OCI-LY1 (cell line): ENCODE data around the gene LITAFD.

ENCODE experiments used
- H2AFZ ChIP-seq: fragments of 200-600 bp; sonication (generic), shearing (Covaris generic); 2 replicates; pipeline ENCODE4 v1.6.0; 2014; ENCODE audit warnings: antibody characterized with exemption, mild to moderate bottlenecking, low read length
- H3F3A ChIP-seq: fragments of 200-600 bp; sonication (generic), shearing (Covaris generic); 2 replicates; pipeline ENCODE4 v1.6.0; 2014; ENCODE audit warnings: mild to moderate bottlenecking, antibody characterized with exemption, low read length, moderate library complexity; ENCODE audit not compliant: insufficient read depth
- H3K27ac ChIP-seq: fragments of 200-600 bp; sonication (generic); 2 replicates; pipeline ENCODE4 v1.5.1; 2014; ENCODE audit warnings: low read length, mixed run types, mild to moderate bottlenecking, low read depth; ENCODE audit not compliant: poor library complexity, severe bottlenecking
- H3K27me3 ChIP-seq: fragments of 200-600 bp; sonication (generic); 2 replicates; pipeline ENCODE4 v1.6.0; 2014; ENCODE audit warnings: antibody characterized with exemption, mild to moderate bottlenecking, low read length, moderate library complexity; ENCODE audit not compliant: insufficient read depth
- H3K36me3 ChIP-seq: fragments of 200-600 bp; sonication (generic); 2 replicates; pipeline ENCODE4 v1.6.1; 2014; ENCODE audit warnings: mild to moderate bottlenecking, antibody characterized with exemption, low read length, moderate library complexity, mixed read lengths; ENCODE audit not compliant: insufficient read depth
- H3K4me1 ChIP-seq: fragments of 200-600 bp; sonication (generic); 2 replicates; pipeline ENCODE4 v1.5.1; 2014; ENCODE audit warnings: mild to moderate bottlenecking, low read length, moderate library complexity; ENCODE audit not compliant: insufficient read depth, severe bottlenecking
- H3K4me2 ChIP-seq: fragments of 200-600 bp; sonication (generic), shearing (Covaris generic); 2 replicates; pipeline ENCODE4 v1.6.1; 2014; ENCODE audit warnings: low read length
- H3K4me3 ChIP-seq: fragments of 200-600 bp; sonication (generic); 2 replicates; pipeline ENCODE4 v1.5.1; 2014; ENCODE audit warnings: low read length, low read depth, mild to moderate bottlenecking, mixed read lengths; ENCODE audit not compliant: poor library complexity, severe bottlenecking
- H3K79me2 ChIP-seq: fragments of 200-600 bp; shearing (Covaris generic); 2 replicates; pipeline ENCODE4 v1.6.1; 2016; ENCODE audit warnings: mixed run types, low read length, mixed read lengths; ENCODE audit not compliant: insufficient read depth
- H3K9ac ChIP-seq: fragments of 200-600 bp; sonication (generic), shearing (Covaris generic); 2 replicates; pipeline ENCODE4 v1.6.1; 2014; ENCODE audit warnings: mild to moderate bottlenecking, low read length, mixed read lengths
- H3K9me2 ChIP-seq: fragments of 200-600 bp; sonication (generic), shearing (Covaris generic); 2 replicates; pipeline ENCODE4 v1.6.1; 2014; ENCODE audit warnings: low read depth, mild to moderate bottlenecking, low read length, mixed read lengths
- H3K9me3 ChIP-seq: fragments of 200-600 bp; shearing (Covaris generic); 2 replicates; pipeline ENCODE4 v1.6.1; 2014; ENCODE audit warnings: low read length, mixed read lengths
- H4K20me1 ChIP-seq: fragments of 200-600 bp; sonication (generic), shearing (Covaris generic); 2 replicates; pipeline ENCODE4 v1.6.0; 2016; ENCODE audit warnings: mild to moderate bottlenecking, low read length; ENCODE audit not compliant: insufficient read depth
- EZH2 ChIP-seq: fragments of 200-600 bp; sonication (generic), shearing (Covaris generic); IDR thresholded peaks from 2 replicates; pipeline ENCODE4 v1.8.0; 2017; ENCODE audit warnings: borderline replicate concordance, mixed run types, mild to moderate bottlenecking, antibody characterized with exemption, low read length, moderate library complexity, mixed read lengths
- TF ChIP-seq, protein P1 (sequence below): fragments of 200-600 bp; sonication (generic), shearing (Covaris generic); IDR thresholded peaks from 2 replicates; pipeline ENCODE4 v1.5.1; 2017; ENCODE audit warnings: mild to moderate bottlenecking, antibody characterized with exemption, low read length, moderate library complexity, mixed read lengths

The LITAFD gene

DNA sequence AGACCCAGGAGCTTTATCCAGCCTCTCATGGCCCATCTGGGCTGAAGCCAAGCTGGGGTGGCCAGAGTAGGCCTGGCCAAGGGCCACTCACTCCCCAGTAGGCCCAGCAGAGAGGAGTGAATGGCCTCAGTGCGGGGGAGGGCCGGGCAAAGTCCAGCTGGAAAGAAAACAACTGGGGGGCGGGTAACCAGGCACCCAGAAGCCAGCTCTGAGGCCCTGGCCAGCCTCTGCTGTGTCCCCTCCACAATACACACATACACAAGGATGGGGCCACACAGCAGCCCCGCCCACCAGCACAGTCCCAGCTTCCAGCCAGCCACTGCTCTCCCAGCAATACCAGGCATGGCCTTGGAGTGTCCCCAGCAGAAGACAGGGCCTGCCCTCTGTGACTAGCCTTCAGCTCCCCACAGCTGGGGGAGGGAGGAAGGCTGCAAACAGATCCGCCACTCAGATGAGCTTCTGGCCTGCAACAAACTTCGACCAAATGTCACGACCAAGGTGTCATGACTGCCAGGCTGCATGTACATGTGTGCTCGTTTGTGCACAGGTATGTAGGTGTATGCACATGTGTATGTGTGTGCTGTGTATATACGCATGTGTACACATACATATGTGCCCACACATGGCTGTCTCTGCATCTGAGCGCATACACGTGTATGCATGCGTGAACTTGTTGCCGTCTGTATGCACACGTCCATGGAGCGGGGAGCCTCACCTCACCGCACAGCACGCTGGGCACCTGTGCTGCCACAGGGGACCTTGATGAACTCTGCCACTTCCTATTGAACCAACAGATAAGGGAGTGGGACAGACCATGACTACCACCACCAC lies 18.3 kb upstream of the LITAFD start:
- no peaks in the 10 kb centered on the region for H4K20me1 ChIP-seq
- H3K27me3 ChIP-seq: no peaks in the 10 kb centered on the region
- H3K36me3 ChIP-seq: peaks cover 21% of the 10 kb centered on the region; the same call in 1 of the 2 replicates
- no peaks in the 10 kb centered on the region for H3F3A ChIP-seq
- H3K4me2 ChIP-seq: peak overlapping the region; percentile 36; the same call in 1 of the 2 replicates
- no peak overlapping the region for H3K4me3 ChIP-seq
- TF ChIP-seq, protein P1, sequence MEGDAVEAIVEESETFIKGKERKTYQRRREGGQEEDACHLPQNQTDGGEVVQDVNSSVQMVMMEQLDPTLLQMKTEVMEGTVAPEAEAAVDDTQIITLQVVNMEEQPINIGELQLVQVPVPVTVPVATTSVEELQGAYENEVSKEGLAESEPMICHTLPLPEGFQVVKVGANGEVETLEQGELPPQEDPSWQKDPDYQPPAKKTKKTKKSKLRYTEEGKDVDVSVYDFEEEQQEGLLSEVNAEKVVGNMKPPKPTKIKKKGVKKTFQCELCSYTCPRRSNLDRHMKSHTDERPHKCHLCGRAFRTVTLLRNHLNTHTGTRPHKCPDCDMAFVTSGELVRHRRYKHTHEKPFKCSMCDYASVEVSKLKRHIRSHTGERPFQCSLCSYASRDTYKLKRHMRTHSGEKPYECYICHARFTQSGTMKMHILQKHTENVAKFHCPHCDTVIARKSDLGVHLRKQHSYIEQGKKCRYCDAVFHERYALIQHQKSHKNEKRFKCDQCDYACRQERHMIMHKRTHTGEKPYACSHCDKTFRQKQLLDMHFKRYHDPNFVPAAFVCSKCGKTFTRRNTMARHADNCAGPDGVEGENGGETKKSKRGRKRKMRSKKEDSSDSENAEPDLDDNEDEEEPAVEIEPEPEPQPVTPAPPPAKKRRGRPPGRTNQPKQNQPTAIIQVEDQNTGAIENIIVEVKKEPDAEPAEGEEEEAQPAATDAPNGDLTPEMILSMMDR: no peak
- TF ChIP-seq EZH2: no peak
- peaks cover 66% of the 10 kb centered on the region for H3K79me2 ChIP-seq
- no peaks in the 10 kb centered on the region for H3K9me3 ChIP-seq
- H3K4me1 ChIP-seq: peaks cover 41% of the 10 kb centered on the region
- H3K9me2 ChIP-seq: no peaks in the 10 kb centered on the region
- no peak overlapping the region for H3K9ac ChIP-seq
- peak overlapping the region; percentile 55 for H3K27ac ChIP-seq
- no peak overlapping the region for H2AFZ ChIP-seq

DNA sequence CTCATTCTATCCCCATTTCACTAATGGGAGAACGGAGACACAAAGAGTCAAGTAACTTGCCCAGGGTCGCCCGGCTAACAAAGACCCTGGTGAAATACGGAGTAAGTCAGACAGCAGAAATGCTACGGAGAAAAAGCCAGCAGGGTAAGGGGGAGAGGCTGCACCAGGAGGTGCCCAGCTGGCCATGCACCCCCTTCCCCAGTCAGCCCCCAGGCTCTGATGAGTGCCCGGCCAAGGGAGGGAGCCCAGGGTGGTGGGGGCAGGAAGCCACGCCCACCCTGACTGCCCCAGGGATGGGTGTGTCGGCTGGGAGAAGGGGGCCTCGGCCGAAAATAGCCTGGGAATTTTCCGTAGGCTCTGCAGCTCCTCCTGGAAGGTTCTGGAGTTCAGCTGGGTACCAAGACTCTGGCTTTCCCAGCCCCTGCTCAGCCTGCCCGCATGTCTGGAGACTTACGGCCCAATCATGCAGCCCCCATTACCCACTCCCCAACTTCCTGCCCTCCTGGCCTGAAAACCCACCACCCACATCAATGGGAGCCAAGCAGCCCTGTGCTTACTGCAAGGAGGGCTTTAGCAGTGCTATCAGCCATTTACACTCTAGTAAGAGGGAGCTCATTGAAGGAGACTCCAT lies 17.6 kb upstream of the LITAFD start:
- H3K9ac ChIP-seq: no peak overlapping the region
- no peaks in the 10 kb centered on the region for H3K9me2 ChIP-seq
- no peak for TF ChIP-seq EZH2
- TF ChIP-seq, protein P1: no peak
- no peaks in the 10 kb centered on the region for H4K20me1 ChIP-seq
- H3K27me3 ChIP-seq: no peaks in the 10 kb centered on the region
- no peaks in the 10 kb centered on the region for H3F3A ChIP-seq
- H3K4me2 ChIP-seq: peak overlapping the region; percentile 36; the same call in 1 of the 2 replicates
- H3K36me3 ChIP-seq: peaks cover 13% of the 10 kb centered on the region; the same call in 1 of the 2 replicates
- peaks cover 66% of the 10 kb centered on the region for H3K79me2 ChIP-seq
- peak overlapping the region; percentile 55 for H3K27ac ChIP-seq
- H3K9me3 ChIP-seq: no peaks in the 10 kb centered on the region
- H2AFZ ChIP-seq: no peak overlapping the region
- H3K4me1 ChIP-seq: peaks cover 46% of the 10 kb centered on the region
- no peak overlapping the region for H3K4me3 ChIP-seq

DNA sequence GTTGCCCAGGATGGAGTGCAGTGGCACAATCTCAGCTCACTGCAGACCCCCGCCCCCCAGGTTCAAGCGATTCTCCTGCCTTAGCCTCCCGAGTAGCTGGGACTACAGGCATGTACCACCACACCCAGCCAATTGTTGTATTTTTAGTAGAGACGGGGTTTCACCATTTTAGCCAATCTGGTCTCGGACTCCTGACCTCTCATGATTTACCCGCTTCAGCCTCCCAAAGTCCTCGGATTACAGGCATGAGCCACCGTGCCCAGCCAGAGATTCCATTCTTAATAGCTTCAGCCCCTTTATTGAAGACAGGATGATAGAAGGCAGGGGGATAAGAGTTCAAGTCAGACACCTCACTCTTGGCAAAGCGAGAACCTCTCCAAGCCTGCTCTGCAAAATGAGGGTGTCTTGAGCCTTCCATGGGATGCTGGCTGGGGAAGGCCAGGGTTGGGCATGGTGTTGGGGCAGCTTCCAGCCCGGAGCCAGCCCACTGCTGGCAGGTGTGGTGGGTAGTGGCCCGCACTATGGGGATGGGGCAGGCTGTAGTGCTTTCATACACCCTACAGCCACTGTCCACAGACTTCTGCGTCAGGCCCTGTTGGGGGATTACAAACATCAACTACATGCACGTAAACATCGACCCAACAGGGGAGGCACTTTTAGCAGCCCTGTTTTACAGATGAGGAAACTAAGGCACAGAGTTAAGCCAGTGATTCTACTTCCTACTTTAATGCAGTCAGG lies 16.8 kb upstream of the LITAFD start:
- H3K9me2 ChIP-seq: no peaks in the 10 kb centered on the region
- no peak overlapping the region for H2AFZ ChIP-seq
- H3K4me2 ChIP-seq: peak overlapping the region; percentile 36; the same call in 1 of the 2 replicates
- H3K4me3 ChIP-seq: no peak overlapping the region
- no peaks in the 10 kb centered on the region for H3K27me3 ChIP-seq
- TF ChIP-seq, protein P1: no peak
- no peak for TF ChIP-seq EZH2
- no peak overlapping the region for H3K9ac ChIP-seq
- H3K27ac ChIP-seq: peak overlapping the region; percentile 18
- no peaks in the 10 kb centered on the region for H3F3A ChIP-seq
- H3K4me1 ChIP-seq: peaks cover 51% of the 10 kb centered on the region
- peaks cover 8% of the 10 kb centered on the region; the same call in 1 of the 2 replicates for H3K36me3 ChIP-seq
- H3K9me3 ChIP-seq: no peaks in the 10 kb centered on the region
- H4K20me1 ChIP-seq: no peaks in the 10 kb centered on the region
- H3K79me2 ChIP-seq: peaks cover 66% of the 10 kb centered on the region
